ENCODE data around the gene NPM3.

The NPM3 gene

DNA sequence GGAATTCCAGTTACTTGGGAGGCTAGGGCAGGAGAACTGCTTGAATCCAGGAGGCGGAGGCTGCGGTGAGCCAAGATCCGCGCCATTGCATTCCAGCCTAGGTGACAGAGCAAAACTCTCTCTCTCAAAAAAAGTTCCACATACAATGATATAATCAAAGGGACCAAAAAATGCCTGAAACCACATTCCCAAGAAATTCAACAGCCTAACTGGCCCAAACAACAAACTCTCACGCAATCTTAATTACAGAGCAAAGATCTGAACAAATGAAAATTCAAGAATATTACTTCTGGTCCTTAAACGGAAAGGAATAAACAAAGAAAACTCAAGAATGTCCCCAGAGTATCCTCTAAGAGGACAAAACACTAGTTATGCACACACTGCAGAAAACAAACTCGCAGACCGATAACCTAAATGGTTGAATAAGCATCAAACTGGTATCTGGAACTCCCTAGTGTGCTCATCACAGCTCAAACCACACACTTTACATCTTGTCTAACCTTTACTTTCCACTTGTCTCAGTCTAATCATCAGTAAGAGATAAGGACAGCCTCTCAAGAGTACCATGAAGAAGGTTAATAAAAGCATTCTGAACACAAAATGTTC, 31.3 kb upstream of the NPM3 start:
- peak overlapping the region; percentile 82 for H3K4me3 ChIP-seq (replicated peaks; ENCODE audit: low read depth, low read length)
- H3K36me3 ChIP-seq (ENCODE audit: control insufficient read depth, insufficient read depth, low read length), result peaks cover 8% of the 10 kb centered on the region
- DNase-seq (ENCODE audit: extremely low read depth, insufficient read length), result no peak
- TF ChIP-seq, protein P1, sequence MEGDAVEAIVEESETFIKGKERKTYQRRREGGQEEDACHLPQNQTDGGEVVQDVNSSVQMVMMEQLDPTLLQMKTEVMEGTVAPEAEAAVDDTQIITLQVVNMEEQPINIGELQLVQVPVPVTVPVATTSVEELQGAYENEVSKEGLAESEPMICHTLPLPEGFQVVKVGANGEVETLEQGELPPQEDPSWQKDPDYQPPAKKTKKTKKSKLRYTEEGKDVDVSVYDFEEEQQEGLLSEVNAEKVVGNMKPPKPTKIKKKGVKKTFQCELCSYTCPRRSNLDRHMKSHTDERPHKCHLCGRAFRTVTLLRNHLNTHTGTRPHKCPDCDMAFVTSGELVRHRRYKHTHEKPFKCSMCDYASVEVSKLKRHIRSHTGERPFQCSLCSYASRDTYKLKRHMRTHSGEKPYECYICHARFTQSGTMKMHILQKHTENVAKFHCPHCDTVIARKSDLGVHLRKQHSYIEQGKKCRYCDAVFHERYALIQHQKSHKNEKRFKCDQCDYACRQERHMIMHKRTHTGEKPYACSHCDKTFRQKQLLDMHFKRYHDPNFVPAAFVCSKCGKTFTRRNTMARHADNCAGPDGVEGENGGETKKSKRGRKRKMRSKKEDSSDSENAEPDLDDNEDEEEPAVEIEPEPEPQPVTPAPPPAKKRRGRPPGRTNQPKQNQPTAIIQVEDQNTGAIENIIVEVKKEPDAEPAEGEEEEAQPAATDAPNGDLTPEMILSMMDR (IDR thresholded peaks at IDR 0.05; ENCODE audit: insufficient read depth, low read length, poor library complexity, severe bottlenecking), result no peak
- H3K27me3 ChIP-seq (replicated peaks; ENCODE audit: control insufficient read depth, insufficient read depth, low read length), result no peaks in the 10 kb centered on the region

DNA sequence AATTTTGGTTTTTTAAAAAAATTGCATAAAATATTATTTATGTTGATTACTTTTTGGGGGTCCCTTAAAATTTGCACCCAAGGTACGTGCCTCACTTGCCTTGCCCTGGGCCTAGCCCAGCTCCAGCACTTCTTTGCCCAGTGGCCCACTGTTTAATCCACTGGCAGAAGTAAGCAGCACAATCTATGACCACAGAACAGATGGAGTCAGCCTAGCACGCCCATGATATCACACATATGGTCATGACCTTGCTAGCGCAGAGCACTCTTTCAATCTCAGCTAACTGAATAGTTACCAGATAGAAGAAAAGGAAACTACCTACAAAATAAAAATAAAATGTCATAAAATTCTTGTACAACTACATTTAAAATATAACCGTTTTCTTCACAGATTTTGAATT, 29.4 kb upstream of the NPM3 start:
- no peak for DNase-seq (ENCODE audit: extremely low read depth, insufficient read length)
- peaks cover 8% of the 10 kb centered on the region for H3K36me3 ChIP-seq (ENCODE audit: control insufficient read depth, insufficient read depth, low read length)
- no peak overlapping the region for H3K4me3 ChIP-seq (replicated peaks; ENCODE audit: low read depth, low read length)
- no peaks in the 10 kb centered on the region for H3K27me3 ChIP-seq (replicated peaks; ENCODE audit: control insufficient read depth, insufficient read depth, low read length)
- TF ChIP-seq, protein P1 (IDR thresholded peaks at IDR 0.05; ENCODE audit: insufficient read depth, low read length, poor library complexity, severe bottlenecking), result no peak

DNA sequence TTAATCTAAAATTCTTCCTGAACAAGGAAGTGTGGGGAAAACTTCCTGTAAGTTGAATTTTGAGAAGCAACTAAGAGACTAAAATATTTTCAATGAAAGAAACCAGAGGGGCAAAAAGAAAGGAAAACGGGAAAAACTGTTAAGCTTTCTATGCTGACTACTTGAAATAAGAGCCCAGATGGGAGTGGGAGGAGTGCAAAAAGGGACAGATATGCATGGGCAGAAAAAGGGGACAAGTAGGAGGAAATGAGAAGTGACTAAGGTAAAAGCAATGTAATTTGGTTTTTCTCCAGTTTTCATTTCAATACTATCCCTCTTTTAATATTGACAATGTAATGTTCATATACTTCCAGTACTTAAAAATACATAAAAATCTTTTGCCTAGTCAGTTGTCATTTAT, 23.9 kb upstream of the NPM3 start:
- Histone ChIP-seq H3K4me3 (replicated peaks; ENCODE audit: low read depth, low read length) (no peak overlapping the region), H3K36me3 (ENCODE audit: control insufficient read depth, insufficient read depth, low read length) (peaks cover 12% of the 10 kb centered on the region), H3K27me3 (replicated peaks; ENCODE audit: control insufficient read depth, insufficient read depth, low read length) (no peaks in the 10 kb centered on the region)
- TF ChIP-seq, protein P1 (IDR thresholded peaks at IDR 0.05; ENCODE audit: insufficient read depth, low read length, poor library complexity, severe bottlenecking), result no peak
- no peak for DNase-seq (ENCODE audit: extremely low read depth, insufficient read length)

DNA sequence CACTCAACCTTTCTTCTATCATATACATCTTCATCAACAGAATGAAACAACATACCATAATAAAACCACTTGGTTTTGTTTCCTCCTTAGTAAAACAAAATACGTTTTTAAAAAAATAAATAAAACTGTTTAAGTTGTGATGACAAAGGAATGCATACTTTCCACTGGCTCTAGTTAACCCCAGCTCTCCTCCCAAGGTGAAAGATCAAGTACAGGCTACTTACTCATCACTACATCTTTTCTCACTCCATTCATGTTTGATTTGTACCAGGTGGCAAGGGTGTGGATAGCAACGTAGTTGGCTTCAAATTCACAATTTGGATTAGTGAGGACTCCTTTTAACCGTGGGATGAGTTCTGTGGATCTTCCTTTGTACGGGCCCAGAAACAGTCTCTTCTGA, 20.3 kb upstream of the NPM3 start:
- TF ChIP-seq, protein P1 (IDR thresholded peaks at IDR 0.05; ENCODE audit: insufficient read depth, low read length, poor library complexity, severe bottlenecking), result no peak
- Histone ChIP-seq H3K27me3 (replicated peaks; ENCODE audit: control insufficient read depth, insufficient read depth, low read length) (no peaks in the 10 kb centered on the region), H3K4me3 (replicated peaks; ENCODE audit: low read depth, low read length) (no peak overlapping the region), H3K36me3 (ENCODE audit: control insufficient read depth, insufficient read depth, low read length) (peaks cover 14% of the 10 kb centered on the region)
- DNase-seq (ENCODE audit: extremely low read depth, insufficient read length), result no peak

DNA sequence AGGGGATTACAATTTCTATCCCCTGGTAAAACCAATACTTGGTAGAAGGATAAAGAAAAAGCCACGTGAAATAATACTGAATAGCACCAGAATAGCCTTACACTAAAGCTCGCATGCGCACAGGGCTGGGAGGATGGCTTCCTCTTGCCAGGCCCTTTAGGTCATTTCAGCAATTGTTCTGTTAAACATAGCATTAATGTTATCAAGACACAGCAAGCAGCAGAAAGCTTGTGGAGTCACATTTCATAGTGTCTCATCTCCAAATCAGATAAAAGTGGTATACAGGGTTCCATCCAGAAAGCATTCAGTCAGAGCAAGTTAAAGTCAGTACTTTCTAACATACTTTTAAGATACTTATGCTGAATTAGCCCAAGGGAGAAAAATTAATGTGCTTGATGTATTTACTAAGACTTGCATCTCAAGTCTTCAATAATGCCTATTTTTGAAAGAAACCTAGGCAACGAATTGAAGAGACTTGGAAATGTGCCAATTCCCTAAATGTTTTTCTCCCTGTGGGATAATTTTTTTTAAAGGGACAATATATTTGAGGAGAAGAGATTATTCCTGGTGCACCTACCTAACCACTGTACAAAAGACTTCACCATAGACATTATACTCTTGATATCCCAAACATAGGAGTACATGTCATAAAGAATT, 14.3 kb upstream of the NPM3 start:
- Histone ChIP-seq H3K4me3 (replicated peaks; ENCODE audit: low read depth, low read length) (no peak overlapping the region), H3K36me3 (ENCODE audit: control insufficient read depth, insufficient read depth, low read length) (peaks cover 16% of the 10 kb centered on the region), H3K27me3 (replicated peaks; ENCODE audit: control insufficient read depth, insufficient read depth, low read length) (no peaks in the 10 kb centered on the region)
- TF ChIP-seq, protein P1 (IDR thresholded peaks at IDR 0.05; ENCODE audit: insufficient read depth, low read length, poor library complexity, severe bottlenecking), result no peak
- DNase-seq (ENCODE audit: extremely low read depth, insufficient read length), result no peak

All from GM06990 (cell line).